GM18870 (cell line): ENCODE results near the gene SEPTIN1.

Experiments used
- ATAC-seq: cut with Tn5 transposase; IDR thresholded peaks from one replicate; pipeline ENCODE4 v1.9.1; 2021; ENCODE audit warnings: moderate library complexity; ENCODE audit not compliant: unreplicated experiment

Gene SEPTIN1

DNA sequence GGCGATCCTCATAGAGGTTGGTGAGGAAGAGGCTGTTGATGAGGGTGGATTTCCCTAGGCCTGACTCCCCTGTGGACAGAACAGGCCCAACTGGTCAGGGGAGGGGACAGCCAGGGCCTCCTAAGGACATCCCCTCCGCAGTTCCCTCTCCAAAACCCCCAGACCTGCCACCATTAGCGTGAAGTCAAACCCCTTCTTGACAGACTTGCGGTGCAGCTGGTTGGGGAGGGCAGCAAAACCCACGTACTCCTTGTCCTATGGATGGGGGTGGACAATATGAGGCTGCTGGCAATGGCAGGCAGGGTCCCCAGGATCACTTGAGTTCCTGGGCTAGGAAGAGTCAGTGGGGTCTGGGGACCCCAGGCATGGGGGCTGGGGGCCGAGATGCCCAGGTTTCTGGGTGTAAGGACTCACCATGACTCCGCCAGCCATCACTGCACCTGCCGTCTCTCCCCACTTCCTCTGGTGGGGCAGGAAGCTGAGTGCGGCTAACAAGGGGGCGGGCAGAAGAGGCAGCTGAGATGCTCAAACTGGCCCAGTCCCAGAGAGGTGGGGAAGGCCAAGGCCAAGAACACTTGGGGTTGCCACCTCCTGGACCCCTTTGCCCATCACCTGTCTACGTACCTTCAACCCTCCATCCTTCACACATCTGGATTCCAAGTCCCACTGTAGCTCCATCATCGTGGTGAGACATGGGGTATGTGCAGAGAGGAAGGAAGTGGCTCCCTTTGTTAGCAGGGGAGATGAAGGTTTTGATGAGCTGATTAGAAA, at the start of gene SEPTIN1:
TSS of gene SEPTIN1 (minus strand) at position 451 of the 771 bp plus-strand sequence. CDS start at position 432, 19 bp downstream.
- no peak for ATAC-seq

GRCh38 chr16:30430428-30430970, 48.1 kb upstream of the SEPTIN1 start:
- ATAC-seq, result no peak

- ATAC-seq, result peak; percentile 93
Observed at GRCh38 chr16:30429678-30430427, 47.5 kb upstream of the SEPTIN1 start, which contains the start of gene DCTPP1. DCTPP1 (minus strand) TSS chr16:30430030; CDS start chr16:30429980, 50 bp downstream.

DNA sequence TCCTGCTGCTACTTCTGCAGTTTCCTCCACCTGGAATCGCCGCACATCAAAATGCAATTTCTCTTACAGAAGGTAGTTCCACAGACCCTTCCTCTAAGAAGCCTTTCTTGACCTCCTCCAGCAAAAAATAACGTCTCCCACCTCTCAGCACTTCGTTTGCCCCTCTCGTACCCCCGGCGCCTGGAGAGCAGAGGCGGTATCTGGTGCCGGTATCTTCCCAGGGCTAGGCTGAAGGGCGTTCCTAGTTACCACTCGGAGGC, 47.0 kb upstream of the SEPTIN1 start:
- ATAC-seq, result no peak

DNA sequence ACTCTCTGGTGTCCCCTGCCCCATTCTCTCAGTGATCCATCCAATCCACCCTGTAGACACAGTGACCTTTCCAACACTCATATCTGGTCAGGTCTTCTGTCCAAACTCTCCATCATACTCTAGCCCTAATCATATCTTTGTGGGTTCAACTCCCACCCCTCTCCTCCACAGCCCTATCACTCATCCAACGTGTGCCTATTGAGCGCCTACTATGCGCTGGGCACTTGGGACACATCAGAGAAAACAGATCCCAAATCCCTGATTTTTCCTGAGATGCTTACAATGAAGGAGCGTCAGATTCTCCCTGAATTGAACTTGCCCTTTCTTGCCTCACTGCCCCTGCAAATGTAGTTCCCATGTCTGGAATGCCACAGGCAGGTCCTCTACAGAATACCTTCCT, 45.7 kb upstream of the SEPTIN1 start:
- ATAC-seq, result no peak

DNA sequence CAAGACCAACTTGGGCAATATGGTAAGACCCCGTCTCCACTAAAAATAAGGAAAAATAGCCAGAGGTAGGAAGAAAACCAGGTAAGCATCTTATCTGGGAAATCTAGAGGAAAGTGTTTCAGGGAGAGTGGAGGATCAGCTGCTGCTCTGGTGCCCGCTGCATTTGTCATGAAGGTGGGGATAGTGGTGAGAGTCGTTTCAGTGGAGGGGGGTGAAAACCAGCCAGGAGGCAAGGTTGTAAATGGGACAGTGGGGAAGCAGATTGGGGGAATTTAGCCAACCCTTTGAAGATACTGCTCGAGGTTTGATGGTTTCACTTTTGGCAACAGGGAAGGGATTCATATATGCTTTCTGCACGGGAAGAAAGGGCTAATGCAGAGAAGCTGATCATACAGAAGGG, 38.6 kb upstream of the SEPTIN1 start:
- ATAC-seq, result no peak

DNA sequence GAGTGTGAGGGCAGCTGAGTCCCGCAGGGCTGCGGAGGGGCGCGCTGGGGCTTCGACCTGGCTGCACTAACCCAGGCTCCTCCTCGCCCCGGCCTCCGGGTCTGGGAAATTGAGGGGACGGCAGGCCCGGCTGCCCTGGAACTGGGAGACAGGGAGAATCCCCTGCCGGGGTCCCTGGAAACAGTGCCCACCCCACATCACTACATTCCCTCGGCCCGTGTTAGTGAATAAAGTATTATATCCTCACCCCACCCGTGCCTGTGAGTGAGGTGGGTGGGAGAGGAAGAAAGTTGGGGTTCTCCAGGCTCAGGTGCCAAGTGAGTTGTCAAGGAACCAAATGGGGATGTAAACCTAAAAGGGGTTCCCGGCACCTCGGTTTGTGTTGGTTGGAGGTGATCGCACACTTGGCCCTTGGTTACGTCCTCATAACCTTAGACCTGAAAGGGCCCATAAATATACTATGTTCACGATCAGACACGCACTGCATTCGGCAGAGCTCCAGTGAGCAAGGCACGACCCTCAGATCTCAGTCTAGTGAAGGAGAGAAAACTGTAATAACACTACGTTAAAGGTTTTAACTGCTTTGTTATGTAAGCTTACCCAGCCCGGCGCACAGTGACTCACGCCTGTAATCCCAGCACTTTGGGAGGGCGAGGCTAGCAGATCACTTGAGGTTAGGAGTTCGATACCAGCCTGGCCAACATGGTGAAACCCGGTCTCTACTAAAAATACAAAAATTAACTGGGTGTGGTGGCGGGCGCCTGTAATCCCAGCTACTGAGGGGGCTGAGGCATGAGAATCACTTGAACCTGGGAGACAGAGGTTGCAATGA, 36.2 kb upstream of the SEPTIN1 start:
- ATAC-seq, result no peak

- ATAC-seq, result peak; percentile 46
Observed at GRCh38 chr16:30417529-30418349, 35.4 kb upstream of the SEPTIN1 start.

DNA sequence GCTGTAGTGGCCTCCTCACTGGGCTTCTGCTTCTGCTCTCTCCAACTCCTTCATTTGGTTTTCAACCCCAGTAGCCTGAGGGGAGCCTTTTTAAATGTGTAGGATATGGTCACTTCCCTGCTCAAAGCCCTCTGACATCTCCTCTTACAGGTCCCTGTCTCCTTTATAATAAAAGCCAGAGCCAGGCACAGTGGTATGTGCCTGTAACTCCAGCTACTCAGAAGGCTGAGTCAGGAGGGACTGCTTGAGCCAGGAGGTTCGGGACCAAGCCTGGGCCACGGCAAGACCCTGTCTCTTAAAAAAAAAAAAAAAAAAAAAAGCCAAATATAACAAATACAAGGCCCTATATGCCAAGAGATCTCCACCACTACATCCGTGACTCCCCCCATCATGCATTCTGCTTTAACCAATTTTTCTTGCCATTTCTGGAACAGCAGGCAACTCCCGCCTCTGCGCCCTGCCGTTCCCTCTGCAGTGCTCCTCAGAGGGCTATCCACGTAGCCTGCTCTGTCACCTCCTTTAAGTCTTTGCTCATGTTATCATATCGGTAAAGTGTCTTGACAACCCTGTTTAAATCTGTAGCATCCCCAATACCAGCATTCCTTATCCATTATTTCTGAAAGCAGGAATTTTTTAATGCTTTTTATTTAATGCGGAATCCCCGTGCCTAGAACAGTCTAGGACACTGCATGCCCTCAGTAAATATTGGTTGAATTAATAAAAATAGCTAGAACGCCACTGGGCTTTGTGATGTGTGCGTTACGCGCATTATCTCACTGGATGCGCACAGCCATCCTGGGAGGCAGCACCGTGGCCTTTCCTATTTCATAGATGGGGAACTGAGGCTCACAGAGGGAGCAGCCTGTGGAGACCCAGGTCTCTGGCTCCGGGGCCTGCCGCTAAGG, 34.5 kb upstream of the SEPTIN1 start:
- no peak for ATAC-seq

- no peak for ATAC-seq
Observed at GRCh38 chr16:30416047-30416603, 33.8 kb upstream of the SEPTIN1 start.

DNA sequence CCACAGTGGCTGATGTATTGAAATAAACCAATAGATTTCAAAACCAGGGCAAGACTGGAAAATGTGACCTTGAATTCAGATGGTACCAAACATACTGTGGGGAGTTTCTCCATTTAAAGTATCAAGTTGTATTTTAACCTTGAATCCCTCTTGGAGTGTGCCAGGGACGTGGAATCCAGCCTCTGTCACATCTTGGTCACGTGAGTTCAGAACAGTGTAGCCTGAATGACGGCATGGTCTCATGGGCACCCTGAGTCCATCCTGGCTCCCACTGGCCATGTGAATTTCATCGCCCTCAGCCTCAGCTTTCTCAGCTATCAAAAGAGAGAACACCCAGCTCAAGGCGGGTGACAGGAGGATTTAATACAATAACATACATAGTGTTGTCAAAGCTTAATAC, 31.8 kb upstream of the SEPTIN1 start:
- no peak for ATAC-seq

DNA sequence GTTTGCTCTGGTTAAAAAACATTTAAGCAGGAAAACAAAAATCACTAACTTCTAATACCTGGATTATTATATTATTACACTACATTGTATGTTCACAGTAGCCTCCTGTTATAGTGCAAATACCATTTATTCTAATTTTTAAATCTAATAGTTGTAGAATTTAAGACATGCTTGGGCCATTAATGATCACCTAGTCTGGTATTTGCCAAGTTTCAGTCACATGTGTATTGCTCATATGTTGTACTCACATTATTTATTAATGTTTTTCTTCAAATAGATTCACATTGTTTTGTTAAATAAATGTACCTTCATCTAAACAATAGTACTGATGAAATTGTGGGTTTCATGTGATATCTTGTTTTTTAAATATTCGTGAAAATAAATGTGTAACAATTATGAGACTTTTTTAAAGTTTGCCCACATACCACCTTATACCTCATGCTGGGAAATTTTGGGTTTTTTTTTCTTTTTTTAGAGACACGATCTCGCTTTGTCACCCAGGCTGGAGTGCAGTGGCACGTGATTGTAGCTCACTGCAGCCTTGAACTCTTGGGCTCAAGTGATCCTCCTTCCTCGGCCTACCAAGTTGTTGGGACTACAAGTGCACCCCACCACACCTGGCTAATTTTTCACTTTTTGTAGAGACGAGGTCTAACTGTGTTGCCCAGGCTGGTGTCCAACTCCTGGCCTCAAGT, 30.9 kb upstream of the SEPTIN1 start:
- no peak for ATAC-seq

- ATAC-seq, result peak; percentile 41
Observed at GRCh38 chr16:30409125-30410060, 27.0 kb upstream of the SEPTIN1 start.

DNA sequence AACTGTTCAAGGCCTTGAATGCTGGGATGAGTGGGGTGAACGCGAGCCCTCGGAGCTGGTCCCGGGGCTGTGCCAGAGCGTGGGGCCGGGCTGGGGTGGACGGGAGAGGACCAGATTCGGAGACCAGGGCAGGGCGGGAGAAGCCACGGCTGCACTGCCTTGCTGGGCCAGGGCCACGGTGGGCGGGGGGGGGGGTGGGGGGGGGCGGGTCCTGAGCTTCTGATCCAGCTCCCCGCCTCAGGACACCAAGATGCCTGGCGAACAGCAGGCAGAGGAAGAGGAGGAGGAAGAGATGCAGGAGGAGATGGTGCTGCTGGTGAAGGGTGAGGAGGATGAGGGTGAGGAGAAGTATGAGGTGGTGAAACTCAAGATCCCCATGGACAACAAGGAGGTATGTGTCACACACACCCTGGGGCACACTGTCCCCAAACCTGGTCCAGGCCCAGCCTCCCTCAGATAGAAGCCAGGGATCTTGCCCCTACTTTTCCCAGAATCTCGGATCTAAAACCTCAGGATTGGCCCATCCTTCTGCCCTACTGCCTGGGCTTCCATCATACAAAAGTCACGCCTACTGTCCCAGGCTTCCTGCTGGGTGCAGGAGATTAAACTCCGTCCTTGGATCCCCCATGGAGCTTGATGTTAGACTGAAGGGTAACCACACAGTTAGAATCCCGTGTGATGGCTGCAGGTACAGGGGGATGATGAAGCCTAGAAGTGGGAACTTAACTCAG, 25.6 kb upstream of the SEPTIN1 start:
- ATAC-seq, result no peak

- ATAC-seq, result peak; percentile 48
Observed at GRCh38 chr16:30407102-30407803, 24.9 kb upstream of the SEPTIN1 start, which contains the start of gene ZNF771. ZNF771 (plus strand) TSS chr16:30407606; CDS start chr16:30408054, 448 bp downstream.

- no peak for ATAC-seq
Observed at GRCh38 chr16:30406795-30407101, 24.4 kb upstream of the SEPTIN1 start.
